HG02763 (cell line): Measurements from ENCODE around the gene PIK3C2G.
"Not testable (repeated sequence)": the region's sequence is repeated elsewhere in the genome, so short reads cannot be mapped to it uniquely, and the experiment has no call there.

ENCODE experiments used
- ATAC-seq: cut with Tn5 transposase; IDR thresholded peaks from one replicate; pipeline ENCODE4 v1.9.1; 2021; ENCODE audit warnings: mild to moderate bottlenecking, moderate library complexity; ENCODE audit not compliant: unreplicated experiment

Gene PIK3C2G

DNA sequence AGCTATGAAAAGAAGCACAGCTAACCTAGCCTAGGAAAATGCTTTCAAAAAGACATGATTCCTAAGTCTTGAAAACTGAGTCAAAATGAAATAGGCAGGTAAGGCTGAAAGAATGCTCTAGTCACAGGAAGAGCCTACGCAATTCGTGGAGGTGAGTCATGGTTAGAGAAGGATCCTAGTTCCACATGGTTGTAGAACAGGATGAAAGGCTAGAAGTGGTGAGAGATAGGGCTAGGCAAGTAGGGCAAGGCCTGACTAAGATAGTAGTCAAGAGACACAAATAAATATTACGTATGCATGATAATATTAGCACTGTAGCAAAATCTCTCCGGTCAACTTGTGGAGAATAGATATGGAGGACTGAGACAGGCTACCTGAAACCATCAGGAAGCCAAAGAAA is 429.3 kb downstream of the PIK3C2G start:
- ATAC-seq: no peak

DNA sequence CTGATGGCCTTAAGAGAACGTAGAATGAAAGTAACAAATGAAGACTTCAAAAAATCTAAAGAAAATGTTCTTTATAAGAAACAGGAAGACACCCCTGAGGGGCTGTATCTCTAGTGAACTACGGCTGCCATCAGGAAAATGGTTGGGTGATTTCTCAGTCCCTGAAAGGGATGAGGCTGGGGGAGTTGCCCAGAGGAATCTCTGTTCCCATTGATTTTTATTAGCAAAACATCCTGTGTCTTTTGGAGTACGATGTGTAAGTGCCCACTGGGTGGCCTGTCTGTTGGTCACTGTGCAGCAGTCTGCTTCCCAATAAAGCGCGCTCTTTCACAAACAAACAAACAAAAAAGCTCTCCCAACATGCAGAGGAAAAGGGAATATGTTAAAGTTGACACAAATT is 432.7 kb downstream of the PIK3C2G start:
- not testable (repeated sequence) for ATAC-seq

- no peak for ATAC-seq
Measured at GRCh38 chr12:18696971-18697602, 435.8 kb downstream of the PIK3C2G start.
